C4-2B (cell line): ENCODE results near the gene NOVA1.

ENCODE experiments used
- CTCF ChIP-seq: fragments of 450-650 bp; conservative IDR thresholded peaks from 2 replicates; pipeline ENCODE4 v1.5.1; 2017; ENCODE audit warnings: mild to moderate bottlenecking
- ZFX ChIP-seq: fragments of 450-650 bp; IDR thresholded peaks from 2 replicates; pipeline ENCODE4 v1.6.1; 2017

GRCh38 chr14:26602902-26603301 is 5.1 kb upstream of the NOVA1 start:
- TF ChIP-seq CTCF = no peak
- TF ChIP-seq ZFX = no peak
